GM19035 (cell line): ENCODE results near the gene GALNT3.
A peak's percentile ranks its signal among the peaks of the same experiment; 100 is the strongest.

ENCODE experiments used
- ATAC-seq: cut with Tn5 transposase; IDR thresholded peaks from one replicate; pipeline ENCODE4 v1.9.1; 2021; ENCODE audit not compliant: unreplicated experiment

GALNT3 gene

GRCh38 chr2:165793779-165794535 is at the start of gene GALNT3:
GALNT3 (minus strand) TSS chr2:165794247; CDS start chr2:165770700, 23,547 bp downstream.
- peak; percentile 37 for ATAC-seq

GRCh38 chr2:165843351-165843750 is 49.3 kb upstream of the GALNT3 start:
- ATAC-seq: no peak

GRCh38 chr2:165840333-165840958 is 46.4 kb upstream of the GALNT3 start:
- ATAC-seq: no peak

- ATAC-seq: no peak
These were observed 45.6 kb upstream of the GALNT3 start for GRCh38 chr2:165839610-165840009.

GRCh38 chr2:165837122-165837521 is 43.1 kb upstream of the GALNT3 start:
- ATAC-seq: no peak

DNA sequence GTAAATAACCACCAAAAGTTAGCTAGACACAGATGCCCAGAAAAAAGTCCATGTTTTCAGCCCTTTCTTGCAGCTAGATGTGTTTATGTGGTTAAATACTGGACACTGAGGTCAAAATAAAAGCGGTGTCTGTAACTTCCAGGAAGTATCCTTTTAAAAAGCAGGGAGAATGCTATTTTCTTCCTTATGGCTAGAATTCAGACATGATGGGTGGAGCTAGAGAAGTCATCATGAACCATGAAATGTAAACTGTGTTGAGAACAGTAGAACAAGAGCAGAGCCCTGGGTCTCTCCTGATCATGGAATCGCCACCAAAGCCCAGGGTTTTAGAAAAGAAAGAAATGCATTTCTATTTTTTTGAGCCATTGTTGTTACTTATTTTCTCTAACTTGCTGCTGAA is 41.3 kb upstream of the GALNT3 start:
- ATAC-seq: no peak

DNA sequence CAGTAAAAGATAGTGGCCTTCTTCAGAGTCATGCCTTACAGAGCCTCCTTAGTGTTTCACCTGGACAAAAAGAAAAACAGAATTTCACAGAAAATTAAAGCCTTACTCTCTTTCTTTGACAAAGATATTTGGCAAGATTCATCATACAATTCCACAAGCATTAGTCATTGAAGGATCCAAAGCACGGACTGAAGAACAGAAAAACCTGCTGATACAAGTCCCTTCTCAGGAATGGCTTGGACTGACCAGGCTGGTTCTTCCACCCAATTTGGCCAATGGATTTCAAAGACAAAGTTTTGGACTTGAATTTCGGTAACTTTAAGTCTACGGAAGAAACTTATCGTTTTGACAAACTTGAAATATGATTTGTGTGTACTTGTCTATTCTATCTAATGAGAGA is 39.1 kb upstream of the GALNT3 start:
- ATAC-seq: no peak

- ATAC-seq: no peak
These were observed 33.9 kb upstream of the GALNT3 start for GRCh38 chr2:165827921-165828276.

- ATAC-seq: no peak
These were observed 33.2 kb upstream of the GALNT3 start for GRCh38 chr2:165827016-165827920.

DNA sequence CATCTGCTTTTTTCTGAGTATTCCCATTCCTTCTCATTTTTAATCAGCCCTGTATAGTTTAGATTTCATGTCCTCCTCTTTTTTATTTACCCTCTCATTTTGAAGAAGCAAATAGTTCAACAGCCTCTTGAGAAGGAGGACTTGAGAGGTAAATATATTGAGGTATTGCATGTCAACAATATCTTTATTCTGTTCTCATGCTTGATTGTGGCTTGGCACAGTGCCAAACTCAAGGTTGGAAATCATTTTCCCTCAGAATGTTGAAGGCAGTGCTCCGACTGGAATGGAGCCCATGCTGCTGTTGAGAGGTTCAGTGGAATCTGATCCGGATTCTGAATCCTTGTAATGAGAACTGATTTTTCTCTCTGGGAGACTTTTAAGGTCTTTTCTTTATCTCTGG is 31.0 kb upstream of the GALNT3 start:
- no peak for ATAC-seq

- ATAC-seq: no peak
These were observed 26.2 kb upstream of the GALNT3 start for GRCh38 chr2:165820296-165820695.

DNA sequence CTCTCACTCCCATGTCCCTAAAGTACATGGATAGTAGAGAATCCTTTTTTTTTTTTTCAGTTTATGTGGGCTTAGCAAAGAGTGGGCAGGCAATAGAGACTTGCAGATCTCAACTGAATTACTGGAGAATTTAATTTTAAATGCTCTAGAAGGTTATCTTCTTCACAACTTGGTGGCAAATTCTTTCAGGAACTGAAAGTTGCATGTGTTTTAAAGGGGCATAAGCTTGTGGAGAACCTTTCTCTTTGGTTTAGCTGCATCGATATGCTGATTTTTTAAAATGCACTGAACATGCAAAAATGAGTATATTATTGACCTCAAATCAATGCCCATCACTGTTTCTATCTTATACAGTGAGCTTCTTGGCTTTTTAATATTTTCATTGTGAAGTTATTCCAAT is 24.9 kb upstream of the GALNT3 start:
- ATAC-seq: no peak

DNA sequence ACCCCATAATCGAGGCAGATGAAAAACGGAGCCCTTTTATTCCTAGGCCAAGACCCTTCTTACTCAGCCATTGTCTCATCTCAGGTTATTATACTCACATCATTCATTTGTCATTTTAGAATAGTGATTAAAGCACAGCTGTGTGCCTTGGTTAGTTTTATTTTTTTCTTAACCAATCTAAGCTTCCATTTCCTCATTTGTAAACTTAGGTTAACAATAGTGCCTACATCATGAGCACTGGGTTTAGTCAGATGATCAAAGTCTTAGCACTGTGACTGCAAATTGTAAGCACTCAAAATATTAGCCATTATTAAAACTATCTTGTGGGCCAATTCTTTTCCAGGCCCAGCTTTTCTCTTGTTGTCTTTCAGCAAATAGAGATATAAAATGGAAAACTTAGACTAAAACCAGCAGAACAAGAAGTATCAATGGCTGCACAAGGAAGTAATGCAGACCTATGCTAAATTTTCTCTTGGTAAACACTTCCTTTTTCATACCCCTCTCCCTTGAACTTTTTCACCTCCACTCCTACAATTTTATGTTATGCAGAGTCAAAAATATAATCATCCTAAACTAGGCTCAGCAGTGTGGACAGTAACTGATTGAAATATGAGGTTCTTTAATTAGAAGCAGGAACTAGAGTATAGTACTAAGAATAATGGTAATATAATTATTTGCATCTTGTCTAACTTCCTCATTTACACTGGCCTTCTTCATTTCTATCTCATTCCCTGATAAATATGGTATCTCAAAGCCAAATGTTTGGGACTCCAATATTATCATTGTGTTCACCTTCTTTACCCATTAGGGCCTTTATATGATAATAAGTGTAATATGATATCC is 21.5 kb upstream of the GALNT3 start:
- peak; percentile 73 for ATAC-seq

DNA sequence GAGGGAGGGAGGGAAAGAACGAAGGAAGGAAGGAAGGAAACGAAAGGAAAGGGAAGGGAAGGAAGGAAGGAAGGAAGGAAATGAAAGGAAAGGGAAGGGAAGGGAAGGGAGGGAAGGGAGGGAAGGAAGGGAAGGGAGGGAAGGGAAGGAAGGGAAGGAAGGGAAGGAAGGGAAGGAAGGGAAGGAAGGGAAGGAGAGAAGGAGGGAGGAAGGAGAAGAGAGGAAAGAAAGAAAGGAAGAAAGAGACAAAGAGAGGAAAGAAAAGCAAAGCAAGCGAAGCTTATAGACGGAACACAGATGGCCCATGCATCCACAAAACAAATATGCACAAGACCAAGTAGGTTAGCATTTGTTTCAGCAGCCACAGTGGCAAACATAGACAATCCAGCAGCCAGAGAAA is 20.4 kb upstream of the GALNT3 start:
- no peak for ATAC-seq

GRCh38 chr2:165811592-165812370 is 17.7 kb upstream of the GALNT3 start:
- no peak for ATAC-seq

DNA sequence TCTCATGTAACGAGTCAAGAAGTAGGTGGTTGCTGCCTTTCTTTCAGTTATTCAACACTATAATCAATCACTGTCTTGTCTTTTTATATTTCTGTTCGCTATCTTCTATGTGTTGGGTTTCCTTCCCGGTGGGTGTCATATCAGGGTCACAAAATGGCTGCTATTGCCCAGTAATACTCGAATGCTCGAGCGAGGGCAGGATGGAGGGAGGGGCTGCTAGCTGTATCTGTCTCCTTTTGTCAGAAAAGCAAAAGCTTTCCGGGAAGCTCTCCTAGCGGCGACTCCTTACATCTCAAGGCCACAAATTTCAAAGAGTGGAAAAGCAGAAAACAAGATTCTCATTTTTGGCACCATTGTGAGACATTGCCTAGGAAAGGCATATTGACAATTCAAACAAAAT is 16.4 kb upstream of the GALNT3 start:
- no peak for ATAC-seq

GRCh38 chr2:165804719-165805118 is 10.7 kb upstream of the GALNT3 start:
- ATAC-seq: no peak

DNA sequence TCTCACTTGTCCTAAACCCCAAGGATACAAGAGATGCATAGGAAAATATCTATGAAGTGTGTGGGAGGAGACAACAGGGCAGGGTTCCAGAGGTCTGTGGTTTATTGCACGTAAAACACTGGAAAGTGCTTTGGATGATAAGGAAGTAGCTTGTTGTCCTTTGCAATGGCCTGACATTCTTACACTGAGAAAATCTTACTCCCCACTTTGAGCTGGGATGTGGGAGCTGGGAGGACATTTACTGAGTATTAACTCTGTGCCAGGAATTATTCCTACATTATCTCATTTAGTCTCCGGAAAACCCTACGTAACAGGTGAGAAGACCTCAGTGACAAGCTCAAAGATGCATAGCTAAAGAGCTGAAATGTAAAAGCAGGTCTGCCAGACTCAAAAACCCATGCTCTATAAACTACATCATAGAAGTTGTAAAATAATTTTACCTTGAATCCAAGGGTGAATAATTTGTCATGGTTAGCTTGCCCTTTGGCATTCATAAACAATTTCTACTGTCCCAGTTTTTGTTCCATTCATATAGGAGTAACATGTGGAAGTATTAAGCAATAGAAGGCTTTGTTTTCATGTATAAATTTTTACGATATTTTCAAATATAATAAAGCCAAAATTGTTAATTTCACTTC is 9.2 kb upstream of the GALNT3 start:
- no peak for ATAC-seq

DNA sequence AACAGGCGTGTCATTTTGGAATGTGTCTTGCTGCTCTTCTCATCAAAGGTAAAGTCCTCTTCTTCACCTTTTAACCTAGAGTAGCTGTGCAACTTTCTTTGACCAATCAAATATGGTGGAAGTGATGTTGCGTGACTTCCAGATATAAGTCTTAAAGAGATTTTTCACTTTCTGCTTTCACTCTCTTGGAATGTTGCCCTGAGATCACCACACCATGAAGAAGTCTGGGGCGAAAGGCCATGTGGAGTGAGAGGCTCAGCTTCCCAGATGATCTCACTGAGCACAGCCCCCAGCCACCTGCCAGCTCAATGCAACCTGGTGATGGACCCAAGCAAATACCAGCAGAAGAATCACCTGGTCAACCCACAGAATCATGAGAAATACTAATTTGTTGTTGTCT is 7.1 kb upstream of the GALNT3 start:
- ATAC-seq: no peak
